Measurements from ENCODE around the gene SOST.
"Not testable (repeated sequence)": the region's sequence is repeated elsewhere in the genome, so short reads cannot be mapped to it uniquely, and the experiment has no call there.

The SOST gene

DNA sequence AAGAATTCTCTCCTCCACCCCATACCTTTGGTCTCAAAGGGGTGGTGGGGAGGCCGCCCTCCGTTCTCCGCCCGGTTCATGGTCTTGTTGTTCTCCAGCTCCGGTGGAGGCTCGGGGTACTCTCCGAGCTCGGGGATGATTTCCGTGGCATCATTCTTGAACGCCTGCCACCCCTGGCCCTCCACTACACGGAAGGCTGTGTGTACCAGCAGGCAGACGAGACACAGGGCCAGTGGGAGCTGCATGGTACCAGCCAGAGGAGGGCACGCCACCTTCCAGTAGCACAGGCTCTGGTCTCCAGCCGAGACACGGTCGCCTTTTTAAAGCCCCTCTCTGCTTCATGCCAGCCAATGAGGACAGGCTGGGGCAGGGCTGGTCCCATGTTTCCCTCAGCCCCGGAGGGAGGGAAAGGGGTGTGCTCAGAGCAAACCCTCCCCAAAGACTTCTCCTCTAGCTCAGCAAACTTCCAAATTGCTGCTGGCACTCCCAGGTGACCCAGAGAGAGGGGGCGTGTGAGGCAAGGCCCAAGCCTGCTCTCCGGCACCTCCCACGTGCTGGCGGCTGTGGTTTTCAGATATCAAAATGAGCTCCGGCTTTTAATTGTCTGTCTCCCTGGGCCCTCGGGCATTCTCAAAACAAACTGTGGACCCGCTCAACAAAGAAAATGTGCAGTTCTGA lies at the start of gene SOST:
Gene SOST (minus strand): TSS at position 295 of the 678 bp plus-strand sequence. CDS start 50 bp downstream, at position 245.
- DNase-seq: no peak

DNA sequence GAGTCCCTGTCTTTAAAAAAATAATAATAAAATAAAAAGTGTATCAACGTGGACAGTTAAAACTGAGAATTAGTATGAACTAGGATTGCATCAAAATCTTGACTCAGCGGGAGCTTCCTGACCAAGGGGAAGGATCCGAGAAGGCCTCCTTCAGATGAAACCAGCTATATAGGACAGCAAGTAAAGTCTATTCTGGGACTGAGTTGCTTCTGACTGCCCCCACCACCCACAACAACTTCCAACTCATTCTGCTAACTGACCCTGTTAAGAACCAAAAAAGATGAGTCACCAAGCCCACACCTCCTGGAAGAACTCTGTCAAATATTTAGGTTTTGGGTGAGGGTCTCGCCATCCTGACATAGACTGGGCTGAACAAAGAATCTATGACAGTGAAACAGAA lies 49.5 kb upstream of the SOST start:
- no peak for DNase-seq

DNA sequence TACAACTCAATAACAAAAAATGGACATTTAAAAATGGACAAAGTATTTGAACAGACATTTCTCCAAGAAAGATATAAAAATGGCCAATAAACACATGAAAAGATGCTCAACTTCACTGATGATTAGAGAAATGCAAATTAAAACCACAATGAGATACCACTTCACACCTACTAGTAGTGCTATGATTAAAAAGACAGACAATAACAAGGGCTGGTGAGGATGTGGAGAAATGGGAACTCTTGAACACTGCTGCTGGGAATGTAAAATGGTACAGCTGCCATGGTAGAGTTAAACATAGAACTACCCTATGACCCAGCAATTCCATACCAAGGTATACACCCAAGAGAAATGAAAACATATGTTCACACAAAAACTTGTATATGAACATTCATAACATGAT lies 46.5 kb upstream of the SOST start:
- DNase-seq: no peak

DNA sequence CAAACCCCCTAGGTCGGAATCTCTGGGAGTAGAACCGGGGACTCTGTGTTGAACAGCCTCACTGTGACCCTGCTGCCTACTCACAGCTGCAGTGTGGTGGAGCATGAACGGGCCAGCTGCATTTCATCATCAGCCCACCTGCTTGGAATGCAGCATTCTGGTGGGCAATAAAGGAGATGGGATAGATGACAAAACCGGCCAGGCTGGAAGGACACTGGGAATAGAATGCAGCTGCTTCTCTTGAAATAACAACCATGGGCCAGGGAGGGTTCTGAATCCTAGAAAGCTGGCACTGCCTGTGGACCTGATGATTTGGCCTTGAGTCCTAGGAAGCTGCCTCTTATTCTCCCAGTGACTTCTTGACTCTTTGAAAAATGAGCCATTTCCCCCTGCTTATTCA lies 45.2 kb upstream of the SOST start:
- DNase-seq: no peak

DNA sequence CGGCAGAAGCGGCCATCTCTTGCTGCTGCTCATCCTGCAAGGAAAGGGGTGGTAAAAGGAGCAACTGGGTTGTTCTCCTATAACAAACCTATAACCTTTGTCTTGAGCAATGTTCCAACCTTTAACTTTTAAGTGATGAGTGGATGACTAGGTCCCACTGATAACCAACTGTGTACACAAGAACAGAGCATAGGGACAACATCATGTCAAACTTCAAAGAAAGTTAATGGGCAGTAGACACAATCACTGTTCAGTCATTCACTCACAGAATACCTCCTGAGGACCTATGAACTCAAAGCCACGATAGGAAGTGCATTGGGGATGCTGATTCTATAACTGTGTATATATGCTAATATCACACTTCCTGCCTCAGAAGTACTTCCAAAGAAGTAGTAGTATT lies 43.3 kb upstream of the SOST start:
- no peak for DNase-seq

DNA sequence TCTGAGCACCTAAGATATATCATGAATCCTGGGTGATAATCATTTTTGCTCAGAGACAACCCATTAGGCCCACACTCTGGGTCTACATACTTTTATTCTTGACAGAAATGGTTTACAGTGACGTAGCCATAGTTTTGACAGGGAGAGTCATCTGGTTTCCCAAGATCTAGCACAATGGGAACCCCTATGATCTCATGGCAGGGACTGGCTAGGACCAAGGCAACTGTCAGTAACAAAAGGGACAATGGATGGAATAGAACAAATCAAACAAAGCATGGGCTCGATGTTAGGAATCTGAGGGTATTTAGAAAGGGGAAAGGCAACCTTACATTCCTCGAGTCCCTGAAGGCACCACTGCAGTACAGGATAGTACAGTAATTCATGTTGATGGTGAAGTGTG lies 42.1 kb upstream of the SOST start:
- DNase-seq: no peak

DNA sequence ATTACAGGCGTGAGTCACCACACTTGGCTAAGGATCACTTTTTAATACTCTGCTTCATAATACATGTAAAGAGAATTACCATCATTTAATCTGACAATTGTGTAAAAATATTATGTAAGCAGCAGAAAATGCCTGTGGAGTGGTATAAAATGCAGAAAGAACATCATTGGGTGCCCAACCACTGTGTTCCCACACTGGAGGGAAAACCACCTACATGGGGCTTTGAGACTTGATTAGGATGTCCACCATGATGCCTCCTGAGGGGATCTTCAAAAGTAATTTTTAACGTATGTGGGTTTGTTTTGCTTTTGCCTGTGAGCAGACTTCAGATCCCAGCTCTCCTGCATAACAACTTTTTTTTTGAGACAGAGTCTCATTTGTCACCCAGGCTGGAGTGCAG lies 40.5 kb upstream of the SOST start:
- DNase-seq: no peak

DNA sequence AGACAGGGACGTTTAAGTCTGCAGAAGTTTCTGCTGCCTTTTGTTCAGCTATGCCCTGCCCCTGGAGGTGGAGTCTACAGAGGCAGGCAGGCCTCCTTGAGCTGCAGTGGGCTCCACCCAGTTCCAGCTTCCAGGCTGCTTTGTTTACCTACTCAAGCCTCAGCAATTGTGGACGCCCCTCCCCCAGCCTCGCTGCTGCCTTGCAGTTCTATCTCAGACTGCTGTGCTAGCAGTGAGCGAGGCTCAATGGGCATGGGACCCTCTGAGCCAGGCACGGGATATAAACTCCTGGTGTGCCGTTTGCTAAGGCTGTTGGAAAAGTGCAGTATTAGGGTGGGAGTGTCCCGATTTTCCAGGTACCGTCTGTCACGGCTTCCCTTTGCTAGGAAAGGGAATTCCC lies 39.4 kb upstream of the SOST start:
- DNase-seq: not testable (repeated sequence)

DNA sequence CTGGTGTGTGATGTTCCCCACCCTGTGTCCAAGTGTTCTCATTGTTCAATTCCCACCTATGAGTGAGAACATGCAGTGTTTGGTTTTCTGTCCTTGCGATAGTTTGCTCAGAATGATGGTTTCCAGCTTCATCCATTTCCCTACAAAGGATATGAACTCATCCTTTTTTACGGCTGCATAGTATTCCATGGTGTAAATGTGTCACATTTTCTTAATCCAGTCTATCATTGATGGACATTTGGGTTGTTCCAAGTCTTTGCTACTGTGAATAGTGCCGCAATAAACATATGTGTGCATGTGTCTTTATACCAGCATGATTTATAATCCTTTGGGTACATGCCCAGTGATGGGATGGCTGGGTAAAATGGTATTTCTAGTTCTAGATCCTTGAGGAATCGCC lies 34.1 kb upstream of the SOST start:
- DNase-seq: not testable (repeated sequence)

DNA sequence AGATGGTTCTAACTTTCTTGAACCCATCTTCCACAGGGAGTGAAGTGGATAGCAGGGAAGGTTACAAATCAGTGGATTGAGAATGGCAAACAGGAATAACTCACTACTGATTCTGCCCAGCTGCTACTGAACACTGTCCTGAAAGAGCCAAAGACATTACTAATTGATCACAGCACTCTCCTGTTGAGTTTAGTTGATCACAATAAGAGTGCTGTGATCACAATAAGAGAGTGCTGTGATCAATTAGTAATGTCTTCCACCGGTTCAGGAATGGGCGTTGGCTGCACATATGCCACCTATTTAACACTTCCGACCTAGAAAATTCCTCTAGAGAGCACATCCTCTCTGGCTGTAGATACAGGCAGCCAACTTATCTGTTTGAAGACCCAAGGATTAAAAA lies 33.0 kb upstream of the SOST start:
- DNase-seq: no peak

DNA sequence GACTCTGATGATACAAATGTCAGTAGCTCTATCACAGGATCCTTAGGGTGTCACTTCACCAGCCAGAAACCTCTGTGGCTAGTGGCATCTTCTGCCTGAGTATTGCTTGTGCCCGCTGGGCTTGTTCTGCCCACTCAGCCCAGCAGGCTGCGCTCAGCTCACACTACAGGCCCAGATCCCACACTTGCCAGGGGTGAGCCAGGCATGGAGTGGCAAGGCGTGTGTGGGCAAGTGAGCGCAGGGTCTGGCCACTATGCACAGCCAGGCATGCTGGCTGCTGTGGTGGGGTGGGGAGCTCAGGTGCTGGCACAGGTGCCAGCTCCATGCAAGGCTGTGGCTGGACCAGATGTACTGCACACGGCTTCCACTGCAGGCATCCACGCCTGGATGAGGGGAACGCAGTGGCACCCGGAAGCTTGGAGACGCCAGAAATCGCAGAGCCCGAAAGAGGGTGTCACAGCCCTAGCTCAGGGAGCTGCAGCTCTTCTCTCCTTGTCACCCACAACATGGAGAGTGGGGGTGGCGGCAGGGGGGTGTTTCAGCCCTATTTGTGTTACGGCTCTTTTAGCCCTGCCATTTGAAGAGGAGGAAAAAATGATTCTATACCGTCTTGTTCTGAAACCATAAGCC lies 31.8 kb upstream of the SOST start:
- no peak for DNase-seq

DNA sequence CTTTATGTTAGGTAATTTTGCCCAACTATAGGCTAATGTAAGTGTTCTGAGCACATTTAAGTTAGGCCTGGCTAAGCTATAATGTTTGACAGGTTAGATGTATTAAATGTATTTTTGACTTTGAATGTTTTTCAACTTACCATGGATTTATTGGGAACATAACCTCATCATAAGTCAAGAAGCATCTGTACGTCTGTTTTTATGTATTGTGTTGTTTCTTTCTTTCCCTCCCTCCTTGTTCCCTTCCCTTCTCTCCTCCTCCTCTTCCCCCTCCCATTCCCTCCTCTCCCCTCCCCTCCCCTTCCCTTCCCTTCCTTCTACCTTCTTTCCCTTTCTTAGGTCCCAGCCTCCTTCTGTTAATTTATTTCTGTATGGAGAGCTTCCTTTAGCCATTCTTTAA lies 30.9 kb upstream of the SOST start:
- no peak for DNase-seq

DNA sequence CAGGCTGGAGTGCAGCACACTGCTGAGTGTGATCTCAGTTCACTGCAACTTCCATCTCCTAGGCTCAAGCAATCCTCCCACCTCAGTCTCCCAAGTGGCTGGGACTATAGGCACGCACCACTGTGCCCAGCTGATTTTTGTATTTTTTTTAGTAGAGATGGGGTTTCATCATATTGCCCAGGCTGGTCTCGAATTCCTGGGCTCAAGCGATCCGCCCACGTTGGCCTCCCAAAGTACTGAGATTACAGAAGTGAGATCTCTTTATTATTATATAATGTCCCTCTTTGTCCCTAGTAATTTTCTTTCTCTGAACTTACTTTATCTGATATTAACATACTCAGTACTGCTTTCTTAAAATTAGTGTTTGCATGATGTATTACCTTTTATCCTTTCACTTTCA lies 29.9 kb upstream of the SOST start:
- DNase-seq: no peak

DNA sequence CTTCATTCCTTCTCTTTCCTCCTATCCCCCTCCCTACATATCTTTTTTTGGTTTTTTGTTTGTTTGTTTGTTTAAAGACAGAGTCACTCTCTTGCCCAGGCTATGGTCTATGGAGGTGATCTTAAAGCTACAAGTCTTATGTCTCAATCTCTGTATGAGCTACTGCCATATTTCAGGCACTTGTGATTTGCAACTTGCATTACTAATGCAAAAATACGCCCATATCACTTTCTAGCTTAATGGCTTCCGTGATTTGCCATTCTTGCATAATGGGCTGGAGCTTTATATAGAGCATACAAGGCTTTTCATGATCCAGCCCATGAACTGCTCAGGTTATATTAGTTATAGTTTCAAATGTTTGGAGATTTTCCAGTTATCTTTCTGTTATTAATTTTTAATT lies 29.1 kb upstream of the SOST start:
- no peak for DNase-seq

DNA sequence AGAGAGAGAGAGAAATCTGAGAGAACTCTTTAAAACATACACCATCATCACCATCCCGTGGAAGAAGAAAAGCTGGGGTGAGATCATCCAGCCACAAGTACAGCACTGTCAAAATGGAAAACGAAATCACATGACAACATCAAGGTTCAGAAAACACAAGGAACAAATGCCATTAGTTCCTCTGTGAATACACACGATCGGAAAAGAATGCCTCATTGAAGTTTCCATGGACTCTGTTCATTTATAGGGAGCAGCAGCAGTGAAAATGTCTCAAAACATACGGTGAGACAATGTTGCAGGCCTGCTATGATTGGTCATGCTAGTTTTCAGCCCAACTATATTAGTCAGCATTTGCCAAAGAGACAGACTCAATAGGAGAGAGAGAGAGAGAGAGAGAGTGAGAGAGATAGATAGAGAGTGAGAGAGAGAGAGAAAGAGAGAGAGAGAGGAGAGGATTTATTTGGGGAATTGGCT lies 26.1 kb upstream of the SOST start:
- no peak for DNase-seq

DNA sequence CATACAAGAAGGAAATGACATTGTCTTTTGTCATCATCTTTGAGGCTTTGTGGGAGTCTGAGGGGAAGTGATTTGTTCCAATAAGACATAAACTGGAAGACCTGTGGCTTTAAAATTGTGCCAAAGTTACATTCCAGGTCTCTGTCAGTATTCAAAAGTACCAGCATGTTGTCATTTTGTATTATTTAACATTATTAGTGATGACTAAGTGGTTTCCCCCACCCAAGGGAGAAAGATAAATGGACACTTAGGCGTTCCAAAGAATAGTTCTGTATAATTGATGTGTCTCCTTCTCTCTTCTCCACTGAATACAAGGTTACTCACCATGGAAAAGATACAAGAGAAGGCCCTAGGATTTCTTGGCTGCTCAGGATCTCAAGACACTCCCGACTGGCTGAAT lies 25.5 kb upstream of the SOST start:
- no peak for DNase-seq

DNA sequence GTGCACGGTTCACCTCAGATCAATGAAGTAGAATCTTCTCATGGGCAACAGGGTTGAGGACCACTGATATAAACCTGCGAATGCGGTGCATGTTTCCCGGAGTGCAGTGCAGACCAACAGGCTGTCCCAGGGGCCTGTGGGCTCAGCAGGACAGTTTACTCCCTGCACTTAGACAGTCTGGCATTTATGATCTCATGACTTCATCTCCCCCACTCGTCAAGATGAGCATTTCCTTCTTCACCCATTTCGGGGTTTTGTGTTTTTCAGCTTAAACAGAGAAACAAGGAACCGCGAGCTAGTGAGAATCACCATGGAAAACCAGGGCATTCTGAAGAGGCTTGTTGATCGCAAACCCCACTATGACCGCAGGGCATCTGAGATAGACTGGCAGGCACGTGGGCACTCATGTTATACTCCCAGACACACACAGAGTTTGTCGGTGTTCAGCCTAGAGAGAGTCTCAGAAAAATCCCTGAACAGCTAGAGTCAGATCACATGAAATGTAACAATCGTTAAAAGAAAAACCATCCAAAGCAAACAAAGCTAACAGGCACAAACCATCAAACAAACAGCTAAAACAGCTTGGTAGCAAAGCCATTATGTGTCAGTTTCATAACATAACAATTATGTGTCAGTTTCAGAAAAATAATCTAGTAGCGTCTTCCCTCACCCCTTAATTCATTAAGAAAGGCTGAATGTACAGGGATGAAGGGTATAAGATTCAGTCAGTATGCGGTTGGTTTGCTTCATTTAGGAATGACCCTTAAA lies 24.5 kb upstream of the SOST start:
- no peak for DNase-seq

DNA sequence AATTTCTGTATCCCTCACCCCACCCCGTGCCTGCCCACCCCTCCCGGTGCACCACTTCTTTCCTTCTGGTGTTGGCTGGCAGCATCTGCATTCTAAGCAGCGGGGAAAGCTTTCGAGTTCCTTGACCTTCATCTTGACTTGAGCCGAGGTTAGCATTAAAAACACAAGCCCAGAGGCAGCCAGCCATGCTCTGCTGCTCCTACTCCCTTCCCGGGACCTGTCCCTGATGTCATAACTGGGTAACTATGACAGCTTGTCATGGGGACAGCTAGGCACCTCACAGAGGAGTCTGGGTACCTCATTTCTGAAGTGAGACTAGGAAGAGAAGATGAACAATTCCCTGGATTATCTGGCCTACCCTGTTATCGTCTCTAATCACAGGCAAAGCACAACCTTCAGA lies 21.5 kb upstream of the SOST start, which contains the start of gene CFAP97D1:
Gene CFAP97D1 (plus strand): TSS at position 301 of the 400 bp plus-strand sequence. CDS start 28 bp downstream, at position 329.
- no peak for DNase-seq

DNA sequence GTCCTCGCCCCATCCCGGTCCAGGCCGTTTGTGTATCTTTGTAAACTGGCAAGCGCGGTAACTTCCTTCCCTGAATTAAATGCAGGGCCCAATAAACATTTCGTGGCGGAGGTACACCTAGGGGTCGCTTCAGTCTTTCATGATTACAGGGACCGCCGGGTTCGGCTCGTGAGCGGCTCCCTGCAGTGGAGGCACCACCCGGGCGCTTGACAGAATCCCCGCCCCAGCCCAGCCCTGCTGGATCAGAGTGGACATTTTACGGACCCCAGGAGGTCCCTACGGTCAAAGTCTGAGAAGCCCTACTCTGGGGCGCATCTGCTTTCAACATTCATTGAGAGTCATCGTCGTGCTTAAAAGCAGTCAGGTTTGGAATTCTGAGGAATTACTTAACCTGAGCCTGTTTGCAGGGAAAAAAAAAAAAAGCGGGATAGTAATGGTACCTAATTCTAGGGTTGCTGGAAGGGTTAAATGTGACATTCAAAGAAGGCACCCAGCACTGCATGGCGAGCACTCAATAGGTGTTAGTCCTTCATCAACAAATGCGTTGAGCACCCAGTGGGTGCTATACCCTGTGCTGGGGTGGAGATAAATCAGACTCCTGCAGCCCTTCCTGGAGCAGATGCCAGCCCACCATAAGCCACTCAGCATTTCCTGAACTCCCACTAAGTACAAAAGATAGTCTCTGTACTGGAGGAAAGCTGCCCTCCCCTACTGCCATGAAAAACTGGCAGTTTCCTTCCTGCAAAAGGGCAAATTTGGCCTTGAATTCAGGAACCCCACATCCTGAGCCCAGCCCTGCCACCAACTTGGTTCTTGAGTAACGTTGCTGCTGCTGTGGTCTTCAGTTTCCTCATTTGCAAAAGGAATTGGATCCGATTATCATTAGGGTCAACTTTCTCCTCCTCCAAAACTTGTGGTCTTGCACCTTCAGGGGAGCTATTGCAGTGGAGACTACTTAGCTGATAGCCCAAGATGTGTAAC lies 20.8 kb upstream of the SOST start:
- no peak for DNase-seq

DNA sequence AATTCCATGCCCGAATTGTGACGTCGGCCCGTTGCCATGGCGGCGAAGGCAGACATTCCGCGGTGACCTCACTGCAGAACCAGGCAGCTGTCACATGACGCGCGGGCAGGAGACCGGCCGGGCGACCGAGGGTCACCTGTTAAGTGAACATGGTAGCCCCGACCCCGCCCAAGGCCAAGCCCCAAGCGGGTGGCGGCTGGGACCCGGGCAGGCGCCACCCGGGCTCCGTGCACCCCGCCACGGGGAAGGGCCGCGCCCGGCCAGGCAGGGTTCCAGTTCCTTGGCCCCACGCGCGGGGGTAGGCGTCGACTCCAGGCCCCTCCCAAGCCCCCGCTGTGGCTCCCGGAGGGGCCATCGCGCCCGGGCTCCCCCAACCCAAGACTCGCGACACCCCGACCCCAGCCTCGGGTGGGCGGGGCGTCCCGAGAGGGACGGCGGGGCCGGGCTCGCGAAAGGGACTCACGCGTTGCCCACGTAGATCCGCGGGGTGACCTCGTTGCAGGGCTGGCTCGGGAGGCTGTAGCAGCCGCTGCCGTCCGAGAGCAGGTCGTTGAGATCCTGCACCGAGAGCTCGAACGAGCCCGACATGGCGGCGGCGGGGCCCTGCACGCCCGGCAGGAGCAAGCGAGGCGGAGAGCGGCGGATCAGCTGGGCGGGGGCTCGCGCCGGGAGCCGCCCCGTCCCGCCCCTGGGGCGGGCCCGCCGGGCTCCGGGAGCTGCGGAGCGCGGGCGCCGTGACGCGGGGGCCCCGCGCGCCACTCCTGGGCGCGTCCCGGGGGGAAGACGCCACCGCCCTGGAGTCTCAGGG lies 19.9 kb upstream of the SOST start, which contains the start of gene DUSP3:
Gene DUSP3 (minus strand): TSS at position 641 of the 808 bp plus-strand sequence. CDS start 53 bp downstream, at position 588.
- peak; percentile 25 to 62 (median 48) for DNase-seq

Data from activated CD4-positive, CD25-positive, alpha-beta regulatory T cell (primary cell).